GM15510 (cell line): ENCODE results near the gene SCARF2.

Source experiments
- POLR2A ChIP-seq: IDR thresholded peaks from 3 replicates; pipeline ENCODE4 v1.6.1; 2011; ENCODE audit warnings: borderline replicate concordance; ENCODE audit not compliant: insufficient read length; ENCODE audit errors: extremely low read depth

SCARF2 gene

DNA sequence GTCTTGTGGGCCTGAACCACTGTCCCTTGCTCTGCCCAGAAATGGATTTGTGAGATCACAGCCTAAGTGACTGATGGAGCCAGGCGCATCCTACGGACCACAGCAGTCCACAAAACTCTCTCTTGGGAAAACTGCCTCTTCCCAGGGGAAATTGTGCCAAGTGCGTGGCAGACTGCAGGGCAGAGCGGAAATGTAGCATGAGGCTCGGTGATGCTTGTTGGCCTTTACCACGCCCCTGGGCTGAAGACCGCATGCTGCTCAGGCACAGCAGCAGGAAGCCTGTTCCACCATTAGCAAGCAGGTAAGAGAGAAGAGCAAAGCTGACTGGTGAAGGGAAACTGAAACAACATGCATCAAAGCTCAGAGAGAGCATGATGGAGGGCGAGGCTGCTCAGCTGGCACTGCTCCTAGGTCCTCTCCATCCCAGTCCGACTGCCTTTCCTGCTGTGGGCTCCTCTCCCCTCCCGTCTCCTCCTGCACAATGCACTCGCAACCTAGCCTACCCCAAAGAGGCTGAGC, 26.5 kb upstream of the SCARF2 start:
- TF ChIP-seq POLR2A: no peak

DNA sequence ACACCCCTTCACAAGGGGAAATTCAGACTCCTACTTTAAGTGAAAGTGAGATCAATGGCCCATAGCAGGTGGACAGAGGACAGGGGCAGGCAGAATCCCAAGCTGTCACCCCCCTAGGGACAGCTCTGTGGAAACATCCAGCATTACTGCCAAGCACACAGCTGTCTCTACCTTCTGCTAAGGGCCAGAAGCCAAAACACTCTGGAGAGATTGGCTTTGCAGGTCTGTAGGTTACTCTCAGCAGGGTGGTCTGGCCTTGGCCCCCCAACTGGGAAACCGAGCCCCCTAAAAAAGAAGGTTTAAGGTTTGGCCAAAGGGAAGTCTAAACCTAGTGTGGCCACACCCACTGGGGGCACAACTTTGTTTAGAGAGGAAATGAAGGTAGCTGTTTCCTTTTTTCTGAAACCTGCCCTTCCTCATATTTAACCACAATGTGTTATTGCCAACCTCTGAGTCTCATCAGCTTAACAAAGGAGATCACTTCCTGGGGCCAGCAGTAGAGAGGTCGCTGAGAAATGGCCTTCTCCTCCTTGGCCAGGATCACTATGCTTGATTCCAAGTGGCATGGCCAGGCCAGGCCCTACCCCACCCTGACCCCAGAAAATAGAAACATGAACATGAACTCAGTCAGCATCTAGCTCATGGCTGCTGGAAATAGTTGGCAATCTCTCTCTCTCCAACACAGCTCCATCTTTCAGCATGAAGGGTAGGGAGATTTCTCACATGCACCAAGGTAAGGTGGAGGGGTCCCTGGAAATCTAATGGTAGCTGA, 25.9 kb upstream of the SCARF2 start:
- TF ChIP-seq POLR2A: no peak

DNA sequence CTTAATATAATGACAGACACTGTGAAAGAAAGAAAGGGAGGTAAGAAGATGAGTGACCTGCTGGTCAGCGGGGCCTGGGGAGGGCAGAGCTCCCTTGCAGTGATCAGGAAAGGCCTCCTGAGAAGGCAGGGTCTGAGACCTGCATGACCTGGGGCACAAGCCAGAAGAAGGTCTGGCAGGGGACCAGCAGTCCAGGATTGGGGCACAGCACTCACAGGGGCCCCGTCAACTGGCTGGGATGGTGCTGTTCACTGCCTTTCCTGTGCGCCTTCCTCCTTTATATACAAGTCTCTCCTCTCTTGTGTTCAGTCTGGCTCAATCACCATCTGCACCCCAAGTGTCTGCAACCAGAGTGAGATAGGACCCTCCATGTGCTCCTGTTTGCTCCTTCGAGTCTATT, 22.2 kb upstream of the SCARF2 start:
- TF ChIP-seq POLR2A: no peak

DNA sequence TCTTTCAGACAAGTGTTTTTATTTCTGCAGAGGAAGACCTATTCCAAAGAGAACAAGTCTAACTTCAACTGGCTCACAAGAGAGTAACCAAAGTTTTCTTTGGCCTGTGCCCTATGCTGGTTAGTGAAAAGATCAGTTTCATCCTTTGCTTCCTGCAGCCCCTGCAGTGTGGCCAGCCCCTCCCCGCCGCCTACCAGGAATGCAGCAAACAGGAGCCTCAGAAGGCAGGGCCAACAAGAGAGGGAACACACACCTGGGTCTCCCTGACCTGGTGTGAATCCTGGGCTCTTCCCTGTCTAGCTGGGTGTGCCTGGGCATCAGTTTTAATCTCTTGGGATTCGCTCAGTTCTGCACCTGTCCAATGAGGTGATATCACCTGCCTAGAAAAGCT, 21.5 kb upstream of the SCARF2 start:
- TF ChIP-seq POLR2A: no peak

DNA sequence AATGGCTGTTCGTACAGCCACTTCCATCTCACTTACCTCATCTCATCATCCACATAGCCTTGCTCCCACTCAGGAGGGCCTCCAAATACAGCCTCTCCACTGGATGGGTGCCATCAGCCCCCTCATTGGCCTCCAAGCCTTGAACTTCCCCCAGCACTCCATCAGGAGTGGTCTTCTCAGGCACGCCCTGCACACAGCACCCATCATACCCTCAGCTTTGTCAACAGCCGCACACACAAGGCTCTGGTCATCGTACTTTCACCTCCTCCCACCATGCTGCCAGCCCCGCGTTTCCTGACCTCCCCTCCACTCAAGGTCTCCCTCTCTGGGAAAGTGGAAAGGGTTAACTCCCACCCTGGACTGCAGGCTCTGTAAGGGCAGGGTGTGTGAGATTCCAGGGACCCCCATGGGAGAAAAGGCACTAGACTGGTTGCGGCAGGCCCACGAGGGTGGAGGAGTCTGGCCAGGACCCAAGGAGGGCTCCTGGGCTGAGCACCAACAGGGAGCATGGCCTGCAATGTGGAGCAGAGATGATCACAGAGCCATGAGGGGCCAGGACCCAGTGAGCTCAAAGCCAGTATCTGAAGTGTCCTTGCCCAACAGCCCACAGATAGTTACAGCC, 21.0 kb upstream of the SCARF2 start:
- TF ChIP-seq POLR2A: no peak

DNA sequence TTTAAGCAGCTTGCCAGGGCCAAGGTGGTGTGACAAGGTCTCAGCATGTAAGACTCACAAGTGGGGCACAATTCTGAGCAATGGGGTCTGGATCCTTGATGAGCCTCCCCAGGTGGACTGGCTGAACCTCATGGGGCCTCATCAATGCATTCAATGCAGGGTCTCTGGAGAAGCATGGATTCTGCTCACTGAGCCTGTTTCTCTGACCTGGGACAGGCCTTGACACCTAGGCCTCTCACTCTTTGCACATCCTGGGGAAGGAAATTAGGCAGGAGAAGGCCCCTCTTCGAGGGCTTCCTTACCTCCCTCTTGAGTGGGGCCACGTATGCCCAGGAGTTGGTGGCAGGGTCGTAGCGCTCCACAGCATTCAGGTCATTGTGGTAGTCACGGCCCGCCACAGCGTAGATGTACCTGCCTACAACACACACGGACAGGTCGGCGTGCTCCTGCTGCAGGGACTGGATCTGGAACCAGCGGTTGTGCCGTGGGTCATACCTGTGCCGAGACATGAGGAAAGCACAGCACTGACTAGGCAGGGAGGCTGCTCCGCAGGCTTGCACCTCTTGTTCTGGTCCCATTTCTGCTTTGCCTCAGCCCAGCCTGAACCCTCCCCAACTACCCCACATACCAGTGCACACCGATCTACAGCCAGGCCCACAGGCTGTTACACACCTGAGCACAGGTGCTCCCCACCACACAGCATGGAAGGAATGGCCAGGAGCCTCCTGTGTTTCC, 20.0 kb upstream of the SCARF2 start:
- TF ChIP-seq POLR2A: no peak

DNA sequence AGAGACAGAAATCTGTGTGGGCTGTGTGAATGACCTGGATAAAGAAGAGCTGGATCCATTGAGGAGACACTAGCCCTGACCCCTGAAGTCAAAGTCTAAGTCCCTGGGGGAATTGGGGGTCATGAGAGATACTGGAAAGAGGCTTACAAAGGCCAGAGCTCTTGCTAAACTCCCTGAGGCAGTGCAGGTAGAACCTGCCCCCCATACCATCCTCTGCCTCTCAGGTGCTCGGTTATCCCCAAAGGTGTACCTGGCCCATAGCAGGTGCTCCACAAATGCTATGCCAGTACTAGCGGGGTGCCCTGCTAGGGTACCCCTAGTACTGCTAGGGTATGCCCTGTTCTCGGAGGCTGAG, 19.1 kb upstream of the SCARF2 start:
- TF ChIP-seq POLR2A: no peak

DNA sequence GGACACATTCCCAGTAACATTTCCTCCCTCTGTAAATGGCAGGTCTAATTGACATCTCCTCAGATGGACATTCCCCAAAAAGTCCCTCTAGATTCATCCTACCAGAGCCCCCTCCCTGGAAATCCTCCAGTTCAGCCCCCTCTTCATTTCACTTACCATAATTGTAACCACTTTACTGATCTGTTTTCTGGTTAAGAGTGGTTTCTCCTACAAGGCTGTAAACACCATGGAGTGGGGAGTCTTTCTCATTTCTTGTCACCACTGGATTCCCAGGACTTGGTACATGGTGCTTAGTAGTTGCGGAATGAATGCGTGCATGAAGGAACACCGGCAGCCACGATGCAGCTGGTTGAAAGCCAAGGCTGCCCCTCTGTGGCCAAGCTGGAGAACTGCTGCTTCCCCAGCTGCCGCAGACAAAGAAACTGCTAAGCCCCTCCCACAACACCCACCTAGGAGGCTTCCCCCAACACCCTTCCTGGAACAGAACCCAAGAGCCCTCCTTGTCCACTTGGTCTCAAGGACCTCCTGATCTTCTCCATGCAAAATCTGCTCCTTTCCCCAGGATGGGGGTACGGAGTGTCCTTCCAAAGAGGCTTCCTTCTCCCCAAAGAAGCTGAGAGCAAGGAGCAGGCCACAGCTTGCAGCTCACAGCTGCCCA, 18.6 kb upstream of the SCARF2 start:
- no peak for TF ChIP-seq POLR2A

DNA sequence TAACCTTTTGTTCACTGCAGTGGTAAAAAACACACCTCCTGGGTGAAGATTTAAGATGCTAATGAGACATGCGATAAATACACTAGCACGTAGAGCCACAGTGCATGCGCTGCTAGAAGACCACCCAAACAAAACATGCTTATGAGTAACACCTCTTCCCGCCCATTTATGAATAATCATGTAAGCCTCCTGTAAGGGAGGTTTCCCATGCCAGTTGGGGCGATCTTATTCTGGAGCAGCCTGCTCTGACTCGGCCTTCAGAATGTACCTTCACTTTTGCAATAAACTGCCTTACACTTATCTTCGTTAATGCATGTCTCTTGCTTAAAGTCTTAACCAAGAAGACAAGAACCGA, 18.1 kb upstream of the SCARF2 start:
- no peak for TF ChIP-seq POLR2A

DNA sequence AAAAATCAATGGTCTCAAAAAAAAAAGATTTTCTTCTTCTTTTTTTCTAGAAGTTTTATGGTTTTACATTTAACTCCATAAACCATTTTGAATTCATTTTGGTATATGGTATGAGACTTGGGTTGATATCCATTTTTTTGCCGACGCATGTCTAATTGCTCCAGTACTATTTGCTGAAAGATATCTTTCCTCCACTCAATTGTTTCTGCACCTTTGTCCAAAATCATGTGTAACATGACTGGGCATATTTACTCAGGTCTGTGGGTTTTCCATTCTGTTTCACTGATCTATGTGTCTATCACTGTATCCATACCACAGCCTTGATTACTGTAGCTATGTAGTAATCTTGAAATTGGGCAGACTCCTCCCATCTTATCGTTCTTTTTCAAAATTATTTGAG, 15.6 kb upstream of the SCARF2 start:
- TF ChIP-seq POLR2A: no peak

DNA sequence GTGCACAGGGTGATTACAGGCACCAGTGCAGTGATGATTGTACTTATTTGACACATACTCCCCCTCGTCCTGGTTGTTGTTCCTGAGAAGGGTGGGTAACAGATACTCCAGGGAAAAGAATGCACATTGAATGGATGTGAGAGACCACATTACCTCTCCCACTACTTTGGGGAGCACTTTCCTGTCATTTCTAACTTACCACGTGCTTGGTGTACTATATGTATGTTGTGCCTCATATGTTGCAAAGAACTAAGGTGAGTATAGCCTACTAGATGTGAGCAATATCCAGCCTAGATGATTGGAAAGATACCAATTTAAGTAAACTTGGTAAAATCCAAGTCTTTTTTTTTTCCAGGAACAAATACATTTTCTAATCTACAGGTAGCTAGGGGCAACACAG, 14.3 kb upstream of the SCARF2 start:
- no peak for TF ChIP-seq POLR2A

DNA sequence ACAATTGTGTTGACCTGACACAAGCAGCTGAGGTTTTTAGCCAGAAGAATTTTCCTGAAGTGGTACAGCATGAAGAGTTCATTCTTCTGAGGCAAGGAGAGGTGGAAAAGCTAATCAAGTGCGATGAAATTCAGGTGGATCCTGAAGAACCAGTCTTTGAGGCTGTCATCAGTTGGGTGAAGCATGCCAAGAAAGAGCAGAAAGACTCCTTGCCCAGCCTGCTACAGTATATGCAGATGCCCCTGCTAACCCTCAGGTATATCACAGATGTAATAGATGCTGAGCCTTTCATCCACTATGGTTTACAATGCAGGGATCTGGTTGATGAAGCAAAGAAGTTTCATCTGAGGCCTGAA, 12.9 kb upstream of the SCARF2 start:
- TF ChIP-seq POLR2A: no peak

DNA sequence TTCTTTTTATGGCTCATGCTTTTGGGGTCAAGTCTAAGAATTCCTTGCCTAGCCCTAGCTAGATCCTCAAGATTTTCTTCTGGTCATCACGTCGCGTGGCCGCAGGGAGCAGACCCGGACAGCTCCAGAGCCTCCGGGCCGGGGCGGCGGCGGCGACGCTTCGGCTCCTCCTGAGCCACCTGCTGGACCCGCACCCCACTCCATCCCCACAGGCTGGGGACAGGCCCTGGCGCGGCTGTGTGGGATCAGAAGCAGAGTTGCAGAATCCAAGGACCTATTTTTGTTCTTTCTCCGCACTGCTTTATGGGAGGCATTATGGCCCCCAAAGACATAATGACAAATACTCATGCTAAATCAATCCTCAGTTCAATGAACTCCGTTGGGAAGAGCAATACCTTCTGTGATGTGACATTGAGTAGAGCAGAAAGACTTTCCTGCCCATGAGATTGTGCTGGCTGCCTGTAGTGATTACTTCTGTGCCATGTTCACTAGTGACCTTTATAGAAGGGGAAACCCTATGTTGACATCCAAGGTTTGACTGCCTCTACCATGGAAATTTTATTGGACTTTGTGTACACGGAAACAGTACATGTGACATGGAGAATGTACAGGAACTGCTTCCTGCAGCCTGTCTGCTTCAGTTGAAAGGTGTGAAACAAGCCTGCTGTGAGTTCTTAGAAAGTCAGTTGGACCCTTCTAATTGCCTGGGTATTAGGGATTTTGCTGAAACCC, 12.4 kb upstream of the SCARF2 start:
- no peak for TF ChIP-seq POLR2A

DNA sequence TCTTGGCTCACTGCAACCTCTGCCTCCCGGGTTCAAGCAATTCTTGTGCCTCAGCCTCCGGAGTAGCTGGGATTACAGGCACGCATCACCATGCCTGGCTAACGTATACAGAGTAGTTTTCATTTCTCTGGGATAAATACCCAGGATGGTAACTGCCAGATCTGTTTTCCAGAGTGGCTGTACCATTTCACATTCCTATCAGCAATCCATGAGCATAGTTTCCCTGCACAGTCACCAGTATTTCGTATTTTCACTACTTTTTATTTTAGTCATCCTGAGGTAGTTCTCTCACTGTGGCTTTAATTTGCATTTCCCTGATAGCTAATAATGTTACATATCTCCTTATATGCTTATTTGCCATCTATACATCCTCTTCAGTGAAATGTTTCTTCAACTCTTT, 11.0 kb upstream of the SCARF2 start:
- TF ChIP-seq POLR2A: no peak
